Epithelial cell of proximal tubule (primary cell): Measurements from ENCODE around the gene PCP4. TPM values are rescaled to one million over a fixed set of nuclear protein-coding genes. Genes with fewer than 3 reads are reported as not detected.

Experiments used
- DNase-seq: peaks from one replicate; pipeline ENCODE4 v3.0.0-alpha.2; 2011; ENCODE audit warnings: low read depth
- H3K4me3 ChIP-seq: 2 replicates; pipeline ENCODE4 v1.5.1; 2011; ENCODE audit warnings: low read depth, mild to moderate bottlenecking, low read length
- CTCF ChIP-seq: conservative IDR thresholded peaks from 2 replicates; pipeline ENCODE4 v1.5.1; 2012; ENCODE audit warnings: low read depth, mild to moderate bottlenecking, low read length
- total RNA-seq: library from RNA; depleted of rRNA; stranded (reverse); fragments of >200 nt; gene quantifications from 2 replicates; pipeline ENCODE4 v1.2.3, GENCODE V29; 2015

PCP4 gene
- not detected in 2 replicates for total RNA-seq

GRCh38 chr21:39867198-39867650 lies at the start of gene PCP4:
PCP4 (plus strand) TSS chr21:39867438; CDS start chr21:39867502, 64 bp downstream.
- DNase-seq: no peak
- no peak within 1 kb of the TSS for H3K4me3 ChIP-seq
- peak; percentile 93 for TF ChIP-seq CTCF

GRCh38 chr21:39818557-39818956 lies 48.7 kb upstream of the PCP4 start:
- DNase-seq: no peak
- H3K4me3 ChIP-seq: no peak overlapping the region
- no peak for TF ChIP-seq CTCF

GRCh38 chr21:39822042-39822441 lies 45.2 kb upstream of the PCP4 start:
- no peak for DNase-seq
- TF ChIP-seq CTCF: no peak
- no peak overlapping the region for H3K4me3 ChIP-seq

- no peak for DNase-seq
- H3K4me3 ChIP-seq: no peak overlapping the region
- no peak for TF ChIP-seq CTCF
These were observed 42.0 kb upstream of the PCP4 start for GRCh38 chr21:39825250-39825649.

- no peak overlapping the region for H3K4me3 ChIP-seq
- DNase-seq: no peak
- no peak for TF ChIP-seq CTCF
These were observed 32.7 kb upstream of the PCP4 start for GRCh38 chr21:39834543-39834942.

- H3K4me3 ChIP-seq: no peak overlapping the region
- no peak for TF ChIP-seq CTCF
- peak; percentile 25 for DNase-seq
These were observed 29.3 kb upstream of the PCP4 start for GRCh38 chr21:39837861-39838359.

GRCh38 chr21:39840373-39841097 lies 26.7 kb upstream of the PCP4 start:
- TF ChIP-seq CTCF: no peak
- no peak overlapping the region for H3K4me3 ChIP-seq

More at GRCh38 chr21:39840373-39841097, 26.7 kb upstream of the PCP4 start:
- DNase-seq: no peak
